Measurements from ENCODE around the gene CMSS1. TPM values are rescaled to one million over a fixed set of nuclear protein-coding genes. Genes with fewer than 3 reads are reported as not detected.

The CMSS1 gene
- total RNA-seq, 1 experiment from 2014 or later: 70.6 TPM

DNA sequence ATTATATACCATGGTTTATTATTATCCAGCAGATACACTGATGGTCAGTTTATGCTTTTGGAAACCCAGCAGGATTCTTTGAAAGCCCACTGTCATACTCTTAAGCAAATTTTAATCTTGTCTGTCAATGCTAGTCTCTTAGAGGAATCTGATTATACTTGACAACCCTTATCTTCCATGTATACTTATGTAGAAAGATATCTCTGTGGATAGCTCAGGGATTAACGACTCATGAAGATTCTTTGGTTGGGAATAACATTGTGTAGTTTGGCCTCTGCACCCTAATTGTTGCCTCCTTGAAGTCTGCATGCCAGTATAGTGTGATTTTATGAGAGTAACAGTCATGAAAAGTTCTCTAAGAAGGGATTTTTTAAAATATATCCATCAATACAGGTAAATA is 263.6 kb downstream of the CMSS1 start (continued):
- TF ChIP-seq, protein P1, sequence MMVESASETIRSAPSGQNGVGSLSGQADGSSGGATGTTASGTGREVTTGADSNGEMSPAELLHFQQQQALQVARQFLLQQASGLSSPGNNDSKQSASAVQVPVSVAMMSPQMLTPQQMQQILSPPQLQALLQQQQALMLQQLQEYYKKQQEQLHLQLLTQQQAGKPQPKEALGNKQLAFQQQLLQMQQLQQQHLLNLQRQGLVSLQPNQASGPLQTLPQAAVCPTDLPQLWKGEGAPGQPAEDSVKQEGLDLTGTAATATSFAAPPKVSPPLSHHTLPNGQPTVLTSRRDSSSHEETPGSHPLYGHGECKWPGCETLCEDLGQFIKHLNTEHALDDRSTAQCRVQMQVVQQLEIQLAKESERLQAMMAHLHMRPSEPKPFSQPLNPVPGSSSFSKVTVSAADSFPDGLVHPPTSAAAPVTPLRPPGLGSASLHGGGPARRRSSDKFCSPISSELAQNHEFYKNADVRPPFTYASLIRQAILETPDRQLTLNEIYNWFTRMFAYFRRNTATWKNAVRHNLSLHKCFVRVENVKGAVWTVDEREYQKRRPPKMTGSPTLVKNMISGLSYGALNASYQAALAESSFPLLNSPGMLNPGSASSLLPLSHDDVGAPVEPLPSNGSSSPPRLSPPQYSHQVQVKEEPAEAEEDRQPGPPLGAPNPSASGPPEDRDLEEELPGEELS (CRISPR knock-in tag; IDR thresholded peaks at IDR 0.05): no peak
- TF ChIP-seq ETV6 (CRISPR knock-in tag; IDR thresholded peaks at IDR 0.05): no peak
- TF ChIP-seq, protein P2, sequence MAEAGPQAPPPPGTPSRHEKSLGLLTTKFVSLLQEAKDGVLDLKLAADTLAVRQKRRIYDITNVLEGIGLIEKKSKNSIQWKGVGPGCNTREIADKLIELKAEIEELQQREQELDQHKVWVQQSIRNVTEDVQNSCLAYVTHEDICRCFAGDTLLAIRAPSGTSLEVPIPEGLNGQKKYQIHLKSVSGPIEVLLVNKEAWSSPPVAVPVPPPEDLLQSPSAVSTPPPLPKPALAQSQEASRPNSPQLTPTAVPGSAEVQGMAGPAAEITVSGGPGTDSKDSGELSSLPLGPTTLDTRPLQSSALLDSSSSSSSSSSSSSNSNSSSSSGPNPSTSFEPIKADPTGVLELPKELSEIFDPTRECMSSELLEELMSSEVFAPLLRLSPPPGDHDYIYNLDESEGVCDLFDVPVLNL (CRISPR knock-in tag; IDR thresholded peaks at IDR 0.05; ENCODE audit: borderline replicate concordance, low read depth): no peak
- TF ChIP-seq TEAD1 (CRISPR knock-in tag; IDR thresholded peaks at IDR 0.05): no peak

DNA sequence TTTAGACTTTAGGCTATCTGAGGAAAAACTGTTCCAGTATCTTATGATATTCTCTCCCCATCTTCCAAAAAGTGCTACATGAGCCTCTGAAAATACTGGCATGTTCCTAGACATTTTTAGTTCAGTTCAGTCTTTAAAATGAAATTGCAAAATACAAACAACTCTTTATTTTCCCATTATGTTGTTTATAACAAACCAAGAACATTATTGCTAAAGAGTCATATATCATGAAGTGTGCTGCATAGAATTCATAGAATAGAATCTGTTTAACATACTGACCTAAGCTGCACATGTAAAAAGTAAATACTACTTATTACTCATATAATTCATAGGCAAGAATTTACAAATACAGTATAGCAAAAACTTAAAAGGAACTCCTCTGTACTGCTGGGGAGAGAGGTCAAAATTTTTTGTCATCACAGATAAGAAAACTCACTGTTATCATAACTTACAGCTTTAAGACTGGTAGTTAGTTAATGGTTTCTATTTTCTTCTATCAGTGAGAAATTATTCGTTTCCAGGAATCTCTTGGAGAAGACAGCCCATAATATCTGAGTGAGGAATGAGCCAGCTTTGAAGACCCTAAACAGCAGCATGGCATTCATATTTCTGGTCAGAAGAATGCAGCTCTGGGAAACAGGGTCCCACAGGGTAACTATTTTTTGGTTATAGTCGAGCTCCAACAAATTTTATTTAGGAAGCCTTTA is 264.5 kb downstream of the CMSS1 start:
- H3K4me1 Mint-ChIP-seq: peaks cover 15% of the 10 kb centered on the region
- ChIA-PET CTCF (interaction anchor here (2.4 kb wide), 1 partner anchor 172 kb away, joined by 7 read pairs; no protein-coding TSS in a partner anchor), POLR2A (no interaction called here)

More for the DNA sequence above, 264.5 kb downstream of the CMSS1 start:
- ATAC-seq: no peak
- Mint-ChIP-seq H3K4me3 (no peak overlapping the region), H3K27me3 (ENCODE audit: low read depth) (no peaks in the 10 kb centered on the region), H3K36me3 (no peaks in the 10 kb centered on the region), H3K27ac (no peak overlapping the region), H3K9me3 (no peaks in the 10 kb centered on the region)
- TF ChIP-seq GABPB1 (CRISPR knock-in tag; IDR thresholded peaks at IDR 0.05) (no peak), NFYB (CRISPR knock-in tag; conservative IDR thresholded peaks at IDR 0.05; ENCODE audit: low read depth) (no peak), JAZF1 (CRISPR knock-in tag; IDR thresholded peaks at IDR 0.05) (no peak), ATF1 (CRISPR knock-in tag; IDR thresholded peaks at IDR 0.05) (no peak)
- TF ChIP-seq, protein P3, sequence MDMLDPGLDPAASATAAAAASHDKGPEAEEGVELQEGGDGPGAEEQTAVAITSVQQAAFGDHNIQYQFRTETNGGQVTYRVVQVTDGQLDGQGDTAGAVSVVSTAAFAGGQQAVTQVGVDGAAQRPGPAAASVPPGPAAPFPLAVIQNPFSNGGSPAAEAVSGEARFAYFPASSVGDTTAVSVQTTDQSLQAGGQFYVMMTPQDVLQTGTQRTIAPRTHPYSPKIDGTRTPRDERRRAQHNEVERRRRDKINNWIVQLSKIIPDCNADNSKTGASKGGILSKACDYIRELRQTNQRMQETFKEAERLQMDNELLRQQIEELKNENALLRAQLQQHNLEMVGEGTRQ (CRISPR knock-in tag; IDR thresholded peaks at IDR 0.05): no peak
- TF ChIP-seq, protein P4, sequence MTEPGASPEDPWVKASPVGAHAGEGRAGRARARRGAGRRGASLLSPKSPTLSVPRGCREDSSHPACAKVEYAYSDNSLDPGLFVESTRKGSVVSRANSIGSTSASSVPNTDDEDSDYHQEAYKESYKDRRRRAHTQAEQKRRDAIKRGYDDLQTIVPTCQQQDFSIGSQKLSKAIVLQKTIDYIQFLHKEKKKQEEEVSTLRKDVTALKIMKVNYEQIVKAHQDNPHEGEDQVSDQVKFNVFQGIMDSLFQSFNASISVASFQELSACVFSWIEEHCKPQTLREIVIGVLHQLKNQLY (CRISPR knock-in tag; IDR thresholded peaks at IDR 0.05): no peak
- TF ChIP-seq, protein P5, sequence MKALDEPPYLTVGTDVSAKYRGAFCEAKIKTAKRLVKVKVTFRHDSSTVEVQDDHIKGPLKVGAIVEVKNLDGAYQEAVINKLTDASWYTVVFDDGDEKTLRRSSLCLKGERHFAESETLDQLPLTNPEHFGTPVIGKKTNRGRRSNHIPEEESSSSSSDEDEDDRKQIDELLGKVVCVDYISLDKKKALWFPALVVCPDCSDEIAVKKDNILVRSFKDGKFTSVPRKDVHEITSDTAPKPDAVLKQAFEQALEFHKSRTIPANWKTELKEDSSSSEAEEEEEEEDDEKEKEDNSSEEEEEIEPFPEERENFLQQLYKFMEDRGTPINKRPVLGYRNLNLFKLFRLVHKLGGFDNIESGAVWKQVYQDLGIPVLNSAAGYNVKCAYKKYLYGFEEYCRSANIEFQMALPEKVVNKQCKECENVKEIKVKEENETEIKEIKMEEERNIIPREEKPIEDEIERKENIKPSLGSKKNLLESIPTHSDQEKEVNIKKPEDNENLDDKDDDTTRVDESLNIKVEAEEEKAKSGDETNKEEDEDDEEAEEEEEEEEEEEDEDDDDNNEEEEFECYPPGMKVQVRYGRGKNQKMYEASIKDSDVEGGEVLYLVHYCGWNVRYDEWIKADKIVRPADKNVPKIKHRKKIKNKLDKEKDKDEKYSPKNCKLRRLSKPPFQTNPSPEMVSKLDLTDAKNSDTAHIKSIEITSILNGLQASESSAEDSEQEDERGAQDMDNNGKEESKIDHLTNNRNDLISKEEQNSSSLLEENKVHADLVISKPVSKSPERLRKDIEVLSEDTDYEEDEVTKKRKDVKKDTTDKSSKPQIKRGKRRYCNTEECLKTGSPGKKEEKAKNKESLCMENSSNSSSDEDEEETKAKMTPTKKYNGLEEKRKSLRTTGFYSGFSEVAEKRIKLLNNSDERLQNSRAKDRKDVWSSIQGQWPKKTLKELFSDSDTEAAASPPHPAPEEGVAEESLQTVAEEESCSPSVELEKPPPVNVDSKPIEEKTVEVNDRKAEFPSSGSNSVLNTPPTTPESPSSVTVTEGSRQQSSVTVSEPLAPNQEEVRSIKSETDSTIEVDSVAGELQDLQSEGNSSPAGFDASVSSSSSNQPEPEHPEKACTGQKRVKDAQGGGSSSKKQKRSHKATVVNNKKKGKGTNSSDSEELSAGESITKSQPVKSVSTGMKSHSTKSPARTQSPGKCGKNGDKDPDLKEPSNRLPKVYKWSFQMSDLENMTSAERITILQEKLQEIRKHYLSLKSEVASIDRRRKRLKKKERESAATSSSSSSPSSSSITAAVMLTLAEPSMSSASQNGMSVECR (CRISPR knock-in tag; IDR thresholded peaks at IDR 0.05; ENCODE audit: borderline replicate concordance): no peak
- TF ChIP-seq, protein P6, sequence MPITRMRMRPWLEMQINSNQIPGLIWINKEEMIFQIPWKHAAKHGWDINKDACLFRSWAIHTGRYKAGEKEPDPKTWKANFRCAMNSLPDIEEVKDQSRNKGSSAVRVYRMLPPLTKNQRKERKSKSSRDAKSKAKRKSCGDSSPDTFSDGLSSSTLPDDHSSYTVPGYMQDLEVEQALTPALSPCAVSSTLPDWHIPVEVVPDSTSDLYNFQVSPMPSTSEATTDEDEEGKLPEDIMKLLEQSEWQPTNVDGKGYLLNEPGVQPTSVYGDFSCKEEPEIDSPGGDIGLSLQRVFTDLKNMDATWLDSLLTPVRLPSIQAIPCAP (CRISPR knock-in tag; IDR thresholded peaks at IDR 0.05): no peak
- TF ChIP-seq, protein P1 (CRISPR knock-in tag; IDR thresholded peaks at IDR 0.05): no peak
- no peak for DNase-seq (ENCODE audit: low spot score)
